WTC11 (cell line): ENCODE results near the gene GLYATL1B.

Experiments
- JUN ChIP-seq: sonication (generic); formaldehyde crosslinking; IDR thresholded peaks from 2 replicates; pipeline ENCODE4 v1.8.0; 2023; ENCODE audit warnings: mild to moderate bottlenecking, missing genetic modification reagents
- SMAD4 ChIP-seq: sonication (generic); formaldehyde crosslinking; IDR thresholded peaks from 2 replicates; pipeline ENCODE4 v1.8.0; 2022; ENCODE audit warnings: mild to moderate bottlenecking, missing genetic modification reagents
- TF ChIP-seq, protein P1 (sequence below): sonication (generic); formaldehyde crosslinking; IDR thresholded peaks from 2 replicates; pipeline ENCODE4 v1.8.1; 2023; ENCODE audit warnings: mild to moderate bottlenecking, missing genetic modification reagents, moderate library complexity

DNA sequence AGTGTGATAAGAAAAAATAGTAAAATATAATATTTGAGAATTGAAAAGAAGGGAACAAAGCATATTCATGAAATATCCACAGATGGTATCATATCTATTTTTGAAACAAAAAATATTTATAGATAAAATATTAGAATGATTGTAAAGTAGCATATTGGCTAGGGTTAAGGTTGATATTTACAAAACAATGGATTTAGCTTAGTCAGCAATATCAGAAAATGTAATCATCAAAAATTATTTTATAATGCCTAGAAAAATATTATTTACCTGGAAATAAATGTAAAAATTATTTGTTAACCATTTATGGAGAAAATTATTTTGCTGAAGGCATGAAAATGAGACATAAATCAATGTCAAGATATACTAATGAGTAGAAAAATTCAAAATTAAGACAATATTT lies 33.7 kb downstream of the GLYATL1B start:
- no peak for TF ChIP-seq SMAD4 (CRISPR knock-in tag)
- no peak for TF ChIP-seq JUN (CRISPR knock-in tag)
- TF ChIP-seq, protein P1, sequence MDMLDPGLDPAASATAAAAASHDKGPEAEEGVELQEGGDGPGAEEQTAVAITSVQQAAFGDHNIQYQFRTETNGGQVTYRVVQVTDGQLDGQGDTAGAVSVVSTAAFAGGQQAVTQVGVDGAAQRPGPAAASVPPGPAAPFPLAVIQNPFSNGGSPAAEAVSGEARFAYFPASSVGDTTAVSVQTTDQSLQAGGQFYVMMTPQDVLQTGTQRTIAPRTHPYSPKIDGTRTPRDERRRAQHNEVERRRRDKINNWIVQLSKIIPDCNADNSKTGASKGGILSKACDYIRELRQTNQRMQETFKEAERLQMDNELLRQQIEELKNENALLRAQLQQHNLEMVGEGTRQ (CRISPR knock-in tag): no peak
